Endothelial cell of hepatic sinusoid (primary cell): Measurements from ENCODE around the gene IL17B.

Experiments used
- in situ Hi-C: cut with HindIII; loops from 2 replicates; pipeline ENCODE4 v1.10.0; 2017; ENCODE audit warnings: low sequenced_read_pairs

IL17B gene

GRCh38 chr5:149381261-149381985 is 2.3 kb upstream of the IL17B start:
- in situ Hi-C loops = no loop called here

GRCh38 chr5:149380466-149381121 is 1.5 kb upstream of the IL17B start:
- in situ Hi-C loops = no loop called here

GRCh38 chr5:149379818-149380374 is 804 bp upstream of the IL17B start:
- in situ Hi-C loops = no loop called here

GRCh38 chr5:149378241-149378820 is 761 bp downstream of the IL17B start:
- in situ Hi-C loops = no loop called here

- in situ Hi-C loops = no loop called here
These were observed 2.2 kb downstream of the IL17B start for GRCh38 chr5:149376711-149377447.

GRCh38 chr5:149376104-149376503 is 3.0 kb downstream of the IL17B start:
- in situ Hi-C loops = no loop called here

GRCh38 chr5:149375434-149375833 is 3.7 kb downstream of the IL17B start:
- in situ Hi-C loops = no loop called here

GRCh38 chr5:149374801-149375200 is 4.3 kb downstream of the IL17B start:
- in situ Hi-C loops = no loop called here

GRCh38 chr5:149374303-149374702 is 4.8 kb downstream of the IL17B start:
- in situ Hi-C loops = no loop called here

GRCh38 chr5:149372932-149373331 is 6.2 kb downstream of the IL17B start:
- in situ Hi-C loops = no loop called here

GRCh38 chr5:149372076-149372795 is 6.9 kb downstream of the IL17B start:
- in situ Hi-C loops = no loop called here

- in situ Hi-C loops = no loop called here
These were observed 7.7 kb downstream of the IL17B start for GRCh38 chr5:149371296-149371962.

GRCh38 chr5:149370878-149371277 is 8.2 kb downstream of the IL17B start:
- in situ Hi-C loops = no loop called here

GRCh38 chr5:149367972-149368645 is 11.0 kb downstream of the IL17B start:
- in situ Hi-C loops = loop anchor here (5.0 kb wide), 2 partner anchors 74 to 194 kb away; no protein-coding TSS in a partner anchor

GRCh38 chr5:149367249-149367971 is 11.7 kb downstream of the IL17B start:
- in situ Hi-C loops = loop anchor here (5.0 kb wide), 2 partner anchors 75 to 195 kb away; no protein-coding TSS in a partner anchor

GRCh38 chr5:149366169-149366729 is 12.8 kb downstream of the IL17B start:
- in situ Hi-C loops = loop anchor here (5.0 kb wide), 2 partner anchors 76 to 196 kb away; no protein-coding TSS in a partner anchor

GRCh38 chr5:149365418-149365817 is 13.7 kb downstream of the IL17B start:
- in situ Hi-C loops = loop anchor here (5.0 kb wide), 2 partner anchors 77 to 197 kb away; no protein-coding TSS in a partner anchor

- in situ Hi-C loops = loop anchor here (5.0 kb wide), 2 partner anchors 78 to 198 kb away; no protein-coding TSS in a partner anchor
These were observed 14.4 kb downstream of the IL17B start for GRCh38 chr5:149364719-149365118.
